GM10248 (cell line): ENCODE measurements around the gene CDC25B.

ENCODE experiments used
- CTCF ChIA-PET: fragments of 300-600 bp; sonication (Branson Sonifier 250); formaldehyde crosslinking; extraction: SDS; loops from one replicate; lab custom pipeline; 2021; ENCODE audit warnings: antibody characterized with exemption; lab: Yijun Ruan, JAX
- POLR2A ChIA-PET: fragments of 350-650 bp; sonication (Branson Sonifier 250); formaldehyde crosslinking; extraction: SDS; loops from one replicate; lab custom pipeline; 2020; ENCODE audit warnings: antibody characterized with exemption; lab: Yijun Ruan, JAX
- DNase-seq: peaks from one replicate; pipeline ENCODE4 v3.0.0; 2012; ENCODE audit errors: extremely low spot score
- CTCF ChIP-seq: IDR thresholded peaks from 2 replicates; pipeline ENCODE4 v1.5.1; 2012; ENCODE audit warnings: mild to moderate bottlenecking, low read depth; ENCODE audit errors: extremely low read depth, missing control alignments, control extremely low read depth

CDC25B gene

GRCh38 chr20:3846740-3847428 lies 50.8 kb downstream of the CDC25B start, which contains the start of gene MAVS:
MAVS (plus strand) TSS chr20:3846834; CDS start chr20:3854625, 7,791 bp downstream.
- TF ChIP-seq CTCF, result peak; percentile 21
- DNase-seq, result peak; percentile 95
- ChIA-PET CTCF (interaction anchor here (0.8 kb wide), 1 partner anchor 25 kb away, joined by 3 read pairs; no protein-coding TSS in a partner anchor), POLR2A (no interaction called here)

- ChIA-PET CTCF (interaction anchor here (0.8 kb wide), 1 partner anchor 25 kb away, joined by 3 read pairs; no protein-coding TSS in a partner anchor), POLR2A (no interaction called here)
- DNase-seq, result no peak
- no peak for TF ChIP-seq CTCF
Observed at GRCh38 chr20:3847429-3847940, 51.4 kb downstream of the CDC25B start.

- POLR2A ChIA-PET, result no interaction called here
- CTCF ChIA-PET, result no interaction called here
- DNase-seq, result no peak
- no peak for TF ChIP-seq CTCF
Observed at GRCh38 chr20:3848565-3848964, 52.5 kb downstream of the CDC25B start.

GRCh38 chr20:3854462-3854871 lies 58.4 kb downstream of the CDC25B start:
- CTCF ChIA-PET, result interaction anchor here (0.9 to 2.2 kb wide), 29 partner anchors 9 to 230 kb away, joined by 3 to 25 read pairs (median 4); partner anchors contain the start of genes AP5S1 and CENPB

More at GRCh38 chr20:3854462-3854871, 58.4 kb downstream of the CDC25B start:
- DNase-seq, result no peak
- POLR2A ChIA-PET, result no interaction called here
- TF ChIP-seq CTCF, result no peak
